AG09309 (cell line): ENCODE data around the gene CYB561D2.

Experiments used
- DNase-seq: peaks from one replicate; pipeline ENCODE4 v3.0.0-alpha.2; 2010; ENCODE audit warnings: low read depth
- H3K4me3 ChIP-seq: 2 replicates; pipeline ENCODE4 v1.5.1; 2011; ENCODE audit warnings: mild to moderate bottlenecking, low read depth, low read length, moderate library complexity; ENCODE audit not compliant: control insufficient read depth
- TF ChIP-seq, protein P1 (sequence below): IDR thresholded peaks from 2 replicates; pipeline ENCODE4 v1.5.1; 2011; ENCODE audit warnings: mild to moderate bottlenecking, low read depth, low read length, inconsistent platforms; ENCODE audit not compliant: insufficient read depth, control insufficient read depth; ENCODE audit errors: missing control alignments

Gene CYB561D2

DNA sequence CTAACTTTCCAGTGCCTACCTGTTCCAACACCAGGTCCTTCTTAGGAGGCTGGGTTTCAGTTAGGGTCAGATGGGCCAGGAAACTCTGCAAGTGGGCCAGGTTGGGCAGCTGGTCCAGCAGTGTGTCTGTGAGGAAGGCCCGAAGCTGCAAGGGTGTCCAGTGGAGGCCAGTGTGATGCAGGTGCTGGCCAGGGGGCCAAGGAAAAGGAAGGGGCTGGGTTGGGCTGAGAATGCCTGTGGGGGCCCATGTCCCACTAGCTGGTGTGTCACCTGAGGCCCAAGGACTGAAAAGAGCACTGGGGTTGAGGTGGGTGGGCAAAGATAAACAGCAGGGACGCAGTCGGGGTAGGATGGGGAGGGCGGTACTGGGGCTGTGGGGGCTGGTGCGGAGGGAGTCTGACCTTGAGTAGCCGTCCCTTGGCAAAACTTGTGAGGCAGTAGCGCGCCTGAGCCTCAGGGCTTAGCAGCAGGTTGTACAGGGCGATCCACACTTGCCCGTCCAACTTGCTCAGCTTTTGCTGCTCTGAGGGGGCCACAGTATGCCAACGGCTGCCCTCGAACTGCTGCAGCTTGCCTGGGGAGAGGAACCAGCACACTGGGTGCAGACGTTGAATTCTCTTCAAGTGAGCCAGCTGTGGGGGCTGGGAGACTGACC, 8.5 kb upstream of the CYB561D2 start:
- no peak overlapping the region for H3K4me3 ChIP-seq
- TF ChIP-seq, protein P1, sequence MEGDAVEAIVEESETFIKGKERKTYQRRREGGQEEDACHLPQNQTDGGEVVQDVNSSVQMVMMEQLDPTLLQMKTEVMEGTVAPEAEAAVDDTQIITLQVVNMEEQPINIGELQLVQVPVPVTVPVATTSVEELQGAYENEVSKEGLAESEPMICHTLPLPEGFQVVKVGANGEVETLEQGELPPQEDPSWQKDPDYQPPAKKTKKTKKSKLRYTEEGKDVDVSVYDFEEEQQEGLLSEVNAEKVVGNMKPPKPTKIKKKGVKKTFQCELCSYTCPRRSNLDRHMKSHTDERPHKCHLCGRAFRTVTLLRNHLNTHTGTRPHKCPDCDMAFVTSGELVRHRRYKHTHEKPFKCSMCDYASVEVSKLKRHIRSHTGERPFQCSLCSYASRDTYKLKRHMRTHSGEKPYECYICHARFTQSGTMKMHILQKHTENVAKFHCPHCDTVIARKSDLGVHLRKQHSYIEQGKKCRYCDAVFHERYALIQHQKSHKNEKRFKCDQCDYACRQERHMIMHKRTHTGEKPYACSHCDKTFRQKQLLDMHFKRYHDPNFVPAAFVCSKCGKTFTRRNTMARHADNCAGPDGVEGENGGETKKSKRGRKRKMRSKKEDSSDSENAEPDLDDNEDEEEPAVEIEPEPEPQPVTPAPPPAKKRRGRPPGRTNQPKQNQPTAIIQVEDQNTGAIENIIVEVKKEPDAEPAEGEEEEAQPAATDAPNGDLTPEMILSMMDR = no peak
- DNase-seq = no peak

DNA sequence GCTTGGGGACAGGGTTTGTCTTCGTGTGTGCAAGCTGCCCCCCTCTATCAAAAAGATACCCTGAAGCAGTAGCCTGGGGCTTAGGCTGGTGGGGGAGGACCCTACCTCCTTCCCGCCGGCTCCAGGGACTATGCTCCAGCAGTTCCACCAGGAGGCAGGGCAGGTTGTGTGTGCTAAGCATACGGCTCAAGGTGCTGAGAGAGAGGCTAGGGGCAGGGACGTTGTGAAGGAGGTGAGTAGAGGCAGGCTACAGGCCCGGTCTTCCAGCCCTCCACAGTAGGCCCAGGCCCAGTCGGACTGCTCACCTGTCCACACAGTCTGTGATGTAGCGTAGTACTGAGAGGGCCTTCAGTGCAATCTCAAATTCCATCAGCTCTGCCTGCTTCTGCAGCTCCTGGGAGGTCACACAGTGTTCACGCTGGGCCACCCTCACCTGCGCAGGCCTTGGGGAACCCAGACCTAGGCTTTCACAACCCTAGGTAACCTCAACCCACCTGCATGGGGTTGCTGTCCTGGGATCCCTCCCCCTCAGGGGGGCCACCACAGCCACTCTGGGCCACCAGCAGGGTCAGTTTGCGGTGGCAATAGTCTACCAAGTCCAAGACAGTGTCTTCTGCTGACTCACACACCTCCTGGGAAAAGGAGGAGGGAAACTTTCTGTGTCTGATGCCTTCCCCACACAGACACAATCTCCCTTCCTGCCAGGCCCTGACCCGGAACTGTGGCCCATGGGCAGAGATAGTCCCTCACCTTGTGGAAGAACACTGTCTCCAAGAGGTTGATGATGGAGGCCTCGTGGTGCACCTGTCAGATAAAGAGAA, 7.6 kb upstream of the CYB561D2 start:
- DNase-seq = no peak
- TF ChIP-seq, protein P1 = no peak
- no peak overlapping the region for H3K4me3 ChIP-seq

DNA sequence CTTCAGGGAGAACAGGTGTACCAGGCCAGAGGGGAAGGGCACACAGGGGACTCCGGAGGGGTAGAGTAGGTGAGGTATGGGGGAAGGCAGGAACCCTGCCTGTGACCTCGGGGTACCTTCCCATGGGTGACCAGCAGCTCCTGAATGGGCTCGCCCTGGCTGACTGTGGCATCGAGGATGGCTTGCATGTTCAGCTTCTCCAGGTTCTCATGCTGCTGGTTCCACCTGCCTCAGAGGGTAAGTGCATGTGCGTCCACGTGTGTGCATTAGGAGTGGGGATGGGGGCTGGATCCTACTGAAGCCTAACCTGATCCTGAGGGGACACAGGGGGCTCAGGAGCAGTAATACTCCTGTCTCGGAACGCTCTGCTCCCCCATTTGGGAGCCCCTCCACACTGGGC, 5.7 kb upstream of the CYB561D2 start:
- H3K4me3 ChIP-seq = peak overlapping the region; percentile 55
- DNase-seq = no peak
- TF ChIP-seq, protein P1 = no peak

DNA sequence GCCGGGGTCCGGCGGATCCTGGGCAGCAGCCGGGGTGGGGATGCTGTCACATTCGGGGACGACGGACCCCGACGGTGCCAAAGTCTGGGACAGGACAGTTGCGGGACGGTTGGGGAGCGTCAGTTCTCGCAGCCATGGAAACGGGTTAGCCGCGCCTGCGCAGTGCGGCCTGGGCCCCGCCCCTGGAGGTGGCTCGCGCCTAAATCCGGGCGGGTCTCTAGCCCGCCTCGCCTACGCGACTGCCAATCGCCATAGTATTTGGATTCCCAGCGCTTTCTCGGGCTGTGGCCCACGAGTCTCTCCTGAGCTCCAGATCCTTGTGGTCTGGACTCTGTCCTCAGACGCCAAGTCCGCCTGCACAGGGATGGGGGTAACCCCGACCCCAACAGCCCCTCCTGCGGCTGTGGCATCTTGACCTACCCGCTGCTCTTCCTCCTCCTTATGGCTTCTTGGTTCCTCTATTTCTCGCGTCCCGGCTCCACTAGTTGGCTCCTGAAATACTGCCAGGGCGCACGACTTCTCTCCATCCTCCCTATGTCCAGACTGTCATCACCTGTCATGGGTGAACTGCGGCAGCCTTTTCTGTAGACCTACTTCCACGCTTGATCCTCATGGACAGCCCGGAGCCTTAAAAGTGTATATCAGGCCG, 5.0 kb upstream of the CYB561D2 start, which contains the start of gene ZMYND10:
ZMYND10 (minus strand) TSS at position 147 of the 649 bp plus-strand sequence. CDS start 153 bp downstream, outside the sequence.
- DNase-seq = no peak
- H3K4me3 ChIP-seq = peak within 1 kb of the TSS; percentile 55
- TF ChIP-seq, protein P1 = no peak

DNA sequence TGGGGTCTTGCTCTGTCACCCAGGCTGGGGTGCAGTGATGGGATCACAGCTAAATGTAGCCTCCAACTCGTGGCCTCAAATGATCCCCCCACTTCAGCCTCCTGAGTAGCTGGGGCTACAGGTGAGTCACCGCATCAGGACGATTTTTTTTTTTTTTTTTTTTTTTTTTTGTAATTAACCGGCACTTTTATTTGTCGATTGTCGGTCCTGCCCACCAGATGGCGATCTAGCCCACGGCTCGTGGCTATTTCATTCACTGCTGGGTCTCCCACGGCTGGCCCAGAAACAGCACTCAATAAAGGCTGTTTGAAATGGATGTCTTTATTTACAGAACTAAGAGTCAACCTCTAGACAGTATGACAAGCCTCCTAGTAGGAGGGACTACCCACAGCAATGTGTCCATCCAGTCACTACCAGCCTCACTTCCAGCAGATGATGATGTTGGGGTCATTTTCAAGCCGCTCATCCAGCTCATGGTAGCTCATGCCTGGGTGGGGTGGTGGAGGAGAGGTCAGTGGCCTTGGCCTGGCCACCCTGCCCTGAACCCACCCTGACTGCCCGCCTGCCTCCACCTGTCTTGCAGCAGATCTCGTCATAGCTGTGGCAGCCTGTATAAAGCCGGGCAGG, 3.4 kb upstream of the CYB561D2 start:
- TF ChIP-seq, protein P1 = peak; percentile 72
- DNase-seq = no peak
- H3K4me3 ChIP-seq = no peak overlapping the region

DNA sequence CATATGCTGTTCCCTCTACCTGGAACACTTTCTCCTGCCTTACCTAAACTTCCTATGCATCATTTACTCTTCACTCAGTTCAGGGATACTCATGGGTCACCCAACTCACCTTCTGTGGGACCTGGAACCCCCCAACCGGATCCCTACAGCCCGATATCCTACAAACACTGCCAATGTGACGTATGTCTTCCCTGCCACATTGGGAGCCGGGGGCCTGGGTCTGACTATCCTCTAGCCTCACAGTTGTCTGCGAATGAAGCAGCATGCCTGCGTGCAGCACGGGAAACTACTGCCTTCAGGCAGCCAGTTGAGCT, 492 bp upstream of the CYB561D2 start:
- no peak for DNase-seq
- TF ChIP-seq, protein P1 = no peak
- H3K4me3 ChIP-seq = peak overlapping the region; percentile 81
